ENCODE measurements around the gene PTPN4.

PTPN4 gene

DNA sequence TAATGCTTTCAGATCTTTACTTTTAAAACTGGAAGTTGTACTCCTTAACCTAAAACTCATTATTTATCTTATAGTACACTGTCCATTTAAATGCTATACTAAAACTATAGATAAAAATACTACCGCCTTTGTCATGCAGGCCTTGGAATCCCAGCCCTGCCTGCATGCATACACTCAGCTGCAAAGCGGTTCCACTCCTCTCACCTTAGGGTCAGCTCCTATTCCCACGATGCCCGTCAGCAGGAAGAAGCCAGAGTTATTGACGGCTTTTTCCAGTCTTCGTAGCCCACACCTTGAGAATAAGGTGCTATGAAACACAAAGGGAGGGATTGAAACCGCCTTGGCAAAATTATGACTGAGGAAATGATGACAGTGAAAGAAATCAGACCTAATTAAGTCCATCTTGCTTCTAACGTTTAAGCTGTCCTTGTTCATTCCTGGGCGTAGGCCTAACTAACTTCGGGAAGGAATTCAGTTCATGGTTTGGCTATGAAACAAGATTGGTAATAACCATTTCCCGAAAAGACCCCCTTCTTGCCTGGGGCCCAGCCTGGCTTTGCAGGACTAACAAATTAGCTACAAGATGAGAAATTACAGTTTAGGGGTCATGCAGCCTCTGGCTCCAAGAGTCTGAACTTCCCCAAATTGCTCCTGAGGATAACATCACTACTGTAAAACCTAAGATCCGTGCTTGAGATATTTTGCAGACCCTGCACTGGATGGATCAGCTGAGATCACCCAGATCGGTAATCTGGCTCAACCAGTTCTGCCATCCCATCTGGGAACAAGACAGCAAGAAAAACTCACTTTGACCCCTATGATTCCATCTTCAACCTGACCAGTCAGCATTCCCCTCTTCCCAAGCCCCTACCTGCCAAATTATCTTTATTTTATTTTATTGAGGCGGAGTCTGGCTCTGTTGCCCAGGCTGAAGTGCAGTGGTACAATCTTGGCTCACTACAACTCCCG, 270.2 kb downstream of the PTPN4 start:
- no peak for DNase-seq

DNA sequence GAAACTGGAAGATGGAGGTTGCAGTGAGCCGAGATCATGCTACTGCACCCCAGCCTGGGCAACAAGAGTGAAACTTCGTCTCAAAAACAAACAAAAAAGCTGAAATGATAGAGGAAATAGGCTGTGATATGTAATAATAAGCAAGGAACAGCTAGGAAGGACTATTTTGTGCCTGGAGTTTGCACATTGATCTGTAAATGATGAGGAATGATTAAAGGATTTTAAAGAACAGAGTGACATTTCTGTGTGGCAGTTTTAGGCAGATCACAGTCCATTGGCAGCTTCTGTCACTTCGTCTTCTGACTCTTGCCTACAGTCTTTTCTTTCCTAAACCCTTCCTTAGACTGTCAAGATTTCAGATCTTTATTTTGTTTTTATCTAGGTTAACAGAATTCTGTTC, 272.6 kb downstream of the PTPN4 start:
- DNase-seq = no peak
